ENCODE measurements around the gene MSH4. TPM values are rescaled to one million over a fixed set of nuclear protein-coding genes. Genes with fewer than 3 reads are reported as not detected.
"Not testable (repeated sequence)": the region's sequence is repeated elsewhere in the genome, so short reads cannot be mapped to it uniquely, and the experiment has no call there.

MSH4 gene
- total and polyA plus RNA-seq, 11 donors, result 0.06 to 0.62 (median 0.26) TPM; not detected in 2

- H3K27ac ChIP-seq, result no peak overlapping the region
- no peaks in the 10 kb centered on the region for H3K36me3 ChIP-seq
- no peak overlapping the region for H3K4me3 ChIP-seq
- H3K9me3 ChIP-seq, result no peaks in the 10 kb centered on the region
- H3K4me1 ChIP-seq, result no peaks in the 10 kb centered on the region
- no peaks in the 10 kb centered on the region for H3K27me3 ChIP-seq
- TF ChIP-seq CTCF (IDR thresholded peaks at IDR 0.05) (no peak), POLR2A (IDR thresholded peaks at IDR 0.05) (no peak)
- 73 to 79% (median 76%) methylated on average over 2 of the region's 2 CpGs for WGBS, 4 donors
- ATAC-seq (no peak), DNase-seq (no peak)
- intact Hi-C loops (cut with DNase I), result no loop called here
Observed at GRCh38 chr1:75916834-75917233, 120.2 kb downstream of the MSH4 start.

GRCh38 chr1:75922698-75923097 is 126.0 kb downstream of the MSH4 start:
- ATAC-seq (no peak), DNase-seq (no peak)
- 84 to 96% (median 88%) methylated on average over 1 of the region's 1 CpG for WGBS, 4 donors
- Histone ChIP-seq H3K4me1 (no peaks in the 10 kb centered on the region), H3K4me3 (no peak overlapping the region), H3K9me3 (no peaks in the 10 kb centered on the region), H3K36me3 (no peaks in the 10 kb centered on the region), H3K27me3 (no peaks in the 10 kb centered on the region), H3K27ac (no peak overlapping the region)
- no peak for TF ChIP-seq POLR2A (IDR thresholded peaks at IDR 0.05)
- TF ChIP-seq CTCF (IDR thresholded peaks at IDR 0.05), result no peak
- intact Hi-C loops (cut with DNase I), result no loop called here

- TF ChIP-seq CTCF (IDR thresholded peaks at IDR 0.05), result no peak
- no peak for TF ChIP-seq POLR2A (IDR thresholded peaks at IDR 0.05)
- intact Hi-C loops (cut with DNase I), result no loop called here
- Histone ChIP-seq H3K9me3 (no peaks in the 10 kb centered on the region), H3K4me1 (no peaks in the 10 kb centered on the region), H3K36me3 (no peaks in the 10 kb centered on the region), H3K27me3 (no peaks in the 10 kb centered on the region), H3K27ac (no peak within 1 kb of the TSS), H3K4me3 (no peak within 1 kb of the TSS)
- DNase-seq (no peak), ATAC-seq (no peak)
- 85 to 95% (median 94%) methylated on average over 1 of the region's 1 CpG for WGBS, 4 donors
Observed at GRCh38 chr1:75932304-75932703, 135.6 kb downstream of the MSH4 start, which contains the start of gene ASB17. Gene ASB17, minus strand, starts transcription at chr1:75932404. Its CDS starts 113 bp downstream, at chr1:75932291.

- H3K36me3 ChIP-seq, result no peaks in the 10 kb centered on the region
- H3K4me1 ChIP-seq, result no peaks in the 10 kb centered on the region
- TF ChIP-seq POLR2A (IDR thresholded peaks at IDR 0.05) (no peak), CTCF (IDR thresholded peaks at IDR 0.05) (no peak)
- 35 to 47% (median 42%) methylated on average over 1 of the region's 1 CpG for WGBS, 4 donors
- peaks cover 0 to 9% (median 0%) of the 10 kb centered on the region in 12 donors for H3K9me3 ChIP-seq
- H3K4me3 ChIP-seq, result no peak overlapping the region
- ATAC-seq, result no peak
- H3K27ac ChIP-seq, result no peak overlapping the region
- DNase-seq, result no peak
- no peaks in the 10 kb centered on the region for H3K27me3 ChIP-seq
- intact Hi-C loops (cut with DNase I), result no loop called here
Observed at GRCh38 chr1:75937034-75937433, 140.4 kb downstream of the MSH4 start.

GRCh38 chr1:75943037-75943436 is 146.4 kb downstream of the MSH4 start:
- H3K27ac ChIP-seq; H3K4me1 ChIP-seq; intact Hi-C loops (cut with DNase I); H3K27me3 ChIP-seq; ATAC-seq; H3K4me3 ChIP-seq; H3K36me3 ChIP-seq: not testable (repeated sequence)
- peak in 1 of 5 donors; percentile 24 for DNase-seq
- WGBS, 4 donors, result 33 to 58% (median 45%) methylated on average over 3 to 4 of the region's 4 CpGs
- peaks cover 0 to 25% (median 0%) of the 10 kb centered on the region in 12 donors for H3K9me3 ChIP-seq

Measured in heart left ventricle (tissue), 16 donors.